GM23338 (cell line): ENCODE data around the gene ASIC3.

Experiments used
- CREB1 ChIP-seq: fragments of 250-450 bp; sonication (Bioruptor Pico); IDR thresholded peaks from 2 replicates; pipeline ENCODE4 v1.5.0; 2020; ENCODE audit warnings: low read depth, mild to moderate bottlenecking, moderate library complexity
- CTCF ChIP-seq, 2 experiments: fragments of 200-600 bp in 1 of 2; sonication (generic) in 1 of 2; conservative IDR thresholded peaks; 2 replicates each; pipeline versions ENCODE4 v1.5.1 to v1.6.1; 2016 to 2017; ENCODE audit warnings: antibody characterized with exemption in 2 of 2, low read depth in 2 of 2, mild to moderate bottlenecking in 2 of 2, moderate library complexity in 1 of 2
- EZH2 ChIP-seq: fragments of 200-600 bp; sonication (generic); IDR thresholded peaks from one replicate; pipeline ENCODE4 v1.8.0; 2017; ENCODE audit warnings: antibody characterized with exemption, mild to moderate bottlenecking, low read depth; ENCODE audit not compliant: unreplicated experiment
- EZH2phosphoT487 ChIP-seq: fragments of 200-600 bp; sonication (generic); IDR thresholded peaks from one replicate; pipeline ENCODE4 v1.8.1; 2018; ENCODE audit warnings: antibody characterized with exemption; ENCODE audit not compliant: unreplicated experiment
- JUNB ChIP-seq: IDR thresholded peaks from one replicate; pipeline ENCODE4 v1.6.1; 2016; ENCODE audit warnings: antibody characterized with exemption; ENCODE audit not compliant: unreplicated experiment
- NANOG ChIP-seq: IDR thresholded peaks from 2 replicates; pipeline ENCODE4 v1.6.1; 2016; ENCODE audit warnings: antibody characterized with exemption, borderline replicate concordance
- POLR2AphosphoS5 ChIP-seq: IDR thresholded peaks from 2 replicates; pipeline ENCODE4 v1.6.1; 2016; ENCODE audit warnings: antibody characterized with exemption, low read depth
- REST ChIP-seq: IDR thresholded peaks from one replicate; pipeline ENCODE4 v1.6.1; 2018; ENCODE audit warnings: antibody characterized with exemption; ENCODE audit not compliant: unreplicated experiment
- ZNF114 ChIP-seq: fragments of 250-450 bp; sonication (Bioruptor Pico); IDR thresholded peaks from 2 replicates; pipeline ENCODE4 v1.5.0; 2020; ENCODE audit warnings: mild to moderate bottlenecking, moderate library complexity
- ZNF462 ChIP-seq: fragments of 250-450 bp; sonication (Bioruptor Pico); IDR thresholded peaks from 2 replicates; pipeline ENCODE4 v1.5.0; 2020; ENCODE audit warnings: mild to moderate bottlenecking, moderate library complexity

GRCh38 chr7:151088019-151088855 lies 39.9 kb downstream of the ASIC3 start:
- TF ChIP-seq CTCF (conservative IDR thresholded peaks at IDR 0.05; ENCODE audit: low read depth in 2 of 2) (no peak), EZH2 (no peak), POLR2AphosphoS5 (0 out of 2 replicates have a peak, but pooled peaks have one; percentile 28), REST (no peak), EZH2phosphoT487 (no peak), CREB1 (no peak), NANOG (no peak), ZNF462 (CRISPR knock-in tag) (no peak), ZNF114 (CRISPR knock-in tag) (no peak), JUNB (no peak)
